Limb (tissue), 2 donors: ENCODE data around the gene WDPCP.
"Not testable (repeated sequence)": the region's sequence is repeated elsewhere in the genome, so short reads cannot be mapped to it uniquely, and the experiment has no call there.

ENCODE experiments used
- DNase-seq, 2 donors: peaks; one replicate each; pipeline ENCODE4 v3.0.0-alpha.2; 2016; ENCODE audit errors: extremely low spot score in 2 of 2

Gene WDPCP

DNA sequence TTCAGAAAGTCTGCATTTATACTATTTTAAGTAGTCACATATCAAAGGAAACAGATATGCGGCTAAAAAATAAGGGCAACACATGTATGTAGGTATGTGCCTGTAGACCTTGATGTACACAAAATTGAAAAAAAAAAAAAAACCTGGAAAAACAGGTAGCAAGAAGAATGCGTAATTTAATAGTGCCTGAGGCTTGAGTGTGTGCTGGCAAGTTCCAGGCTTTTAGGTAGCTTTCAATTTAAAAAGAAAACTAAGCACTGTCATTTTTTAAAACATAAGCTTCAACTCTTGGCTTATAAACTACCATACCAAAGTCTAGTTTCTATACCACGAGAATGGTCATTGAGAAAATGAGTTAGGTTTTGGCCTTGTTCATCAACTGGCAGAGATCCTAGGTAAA is 465.4 kb downstream of the WDPCP start:
- no peak for DNase-seq

- no peak for DNase-seq
Observed at GRCh38 chr2:63121055-63121834, 467.0 kb downstream of the WDPCP start.

GRCh38 chr2:63118821-63119220 is 469.5 kb downstream of the WDPCP start:
- no peak for DNase-seq

DNA sequence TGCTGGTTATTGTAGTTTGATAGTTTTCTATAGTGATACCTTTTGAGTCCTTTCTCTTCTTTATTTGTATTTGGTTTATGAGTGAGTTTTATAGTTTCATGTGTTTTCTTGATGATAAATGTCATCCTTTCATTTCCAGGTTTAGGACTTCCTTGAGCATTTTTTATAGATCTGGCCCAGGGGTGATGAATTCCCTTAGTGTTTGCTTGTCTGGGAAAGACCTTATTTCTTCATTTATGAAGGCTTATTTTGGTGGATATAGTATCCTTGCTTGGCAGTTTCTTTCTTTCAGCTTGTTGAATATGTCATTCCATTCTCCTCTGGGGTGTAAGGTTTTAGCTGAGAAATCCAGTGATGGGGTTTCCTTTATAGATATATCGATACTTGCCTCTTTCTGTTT is 483.8 kb downstream of the WDPCP start:
- DNase-seq = no peak

- no peak for DNase-seq
Observed at GRCh38 chr2:63101954-63102353, 486.3 kb downstream of the WDPCP start.

GRCh38 chr2:63099032-63099431 is 489.2 kb downstream of the WDPCP start:
- DNase-seq = no peak

GRCh38 chr2:63096491-63096890 is 491.8 kb downstream of the WDPCP start:
- no peak for DNase-seq

DNA sequence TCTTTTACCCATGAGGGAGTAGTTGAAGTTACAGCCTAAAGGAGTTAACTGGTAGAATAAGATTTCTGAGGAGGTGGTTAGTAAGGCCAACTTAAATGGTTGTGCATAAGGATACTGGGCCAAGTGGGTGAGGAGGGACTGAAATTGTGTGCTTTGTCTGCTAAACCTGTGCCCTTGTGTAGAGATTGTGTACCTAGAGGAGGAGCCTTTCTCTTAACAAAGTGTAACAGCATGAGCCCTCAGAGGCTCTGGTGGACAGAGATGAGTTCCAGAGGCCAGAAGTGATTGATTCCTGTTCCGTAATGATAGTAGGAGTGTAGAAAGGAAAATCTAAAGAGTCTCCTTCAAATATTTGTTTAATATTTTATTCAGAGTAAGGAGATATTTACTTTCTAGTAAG is 494.8 kb downstream of the WDPCP start:
- DNase-seq = no peak

GRCh38 chr2:63092857-63093256 is 495.4 kb downstream of the WDPCP start:
- no peak for DNase-seq

- DNase-seq = no peak
Observed at GRCh38 chr2:63092401-63092800, 495.9 kb downstream of the WDPCP start.

GRCh38 chr2:63086687-63087086 is 501.6 kb downstream of the WDPCP start:
- DNase-seq = no peak

GRCh38 chr2:63081404-63081803 is 506.9 kb downstream of the WDPCP start:
- no peak for DNase-seq

- no peak for DNase-seq
Observed at GRCh38 chr2:63078852-63079606, 509.2 kb downstream of the WDPCP start.

DNA sequence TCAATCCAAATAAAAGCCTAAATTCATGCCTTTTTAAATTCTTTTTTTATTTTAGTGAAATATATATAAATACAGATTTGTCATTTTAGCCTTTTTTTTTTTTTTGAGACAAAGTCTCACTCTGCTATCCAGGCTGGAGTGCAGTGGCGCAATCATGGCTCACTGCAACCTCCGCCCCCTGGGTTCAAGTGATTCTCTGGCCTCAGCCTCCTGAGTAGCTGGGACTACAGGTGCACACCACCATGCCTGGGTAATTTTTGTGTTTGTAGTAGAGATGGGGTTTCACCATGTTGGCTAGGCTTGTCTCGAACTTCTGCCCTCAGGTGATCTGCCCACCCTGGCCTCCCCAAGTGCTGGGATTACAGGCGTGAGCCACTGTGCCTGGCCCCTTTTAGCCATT is 513.9 kb downstream of the WDPCP start:
- not testable (repeated sequence) for DNase-seq

GRCh38 chr2:63073994-63074393 is 514.3 kb downstream of the WDPCP start:
- no peak for DNase-seq

DNA sequence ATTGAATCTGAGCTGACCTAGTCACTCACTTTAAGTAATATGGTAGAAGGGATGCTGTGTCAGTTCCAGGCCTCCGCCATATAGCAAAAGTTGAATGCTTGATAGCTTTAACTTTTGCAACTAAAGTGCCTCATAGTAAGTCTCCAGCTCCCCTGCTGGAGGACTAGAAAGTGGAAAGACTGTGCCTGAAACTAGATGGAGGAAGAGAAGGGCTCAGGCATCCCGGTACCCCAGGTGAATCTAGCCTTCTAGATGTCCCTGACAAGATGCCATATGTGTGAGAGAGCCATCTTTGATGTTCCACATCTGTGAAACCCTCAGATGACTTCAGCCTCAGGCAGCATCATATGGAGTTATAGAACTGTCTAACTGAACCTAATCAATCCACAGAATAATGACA is 516.6 kb downstream of the WDPCP start:
- no peak for DNase-seq
